Ascending aorta (tissue), 2 donors: Measurements from ENCODE around the gene BCL3. TPM values are rescaled to one million over a fixed set of nuclear protein-coding genes. Genes with fewer than 3 reads are reported as not detected.

Source experiments
- DNase-seq, 2 donors: peaks; one replicate each; pipeline ENCODE4 v3.0.0-alpha.2; 2019; ENCODE audit warnings: low spot score in 2 of 2
- H3K27ac ChIP-seq, 2 donors: fragments of 200-600 bp; sonication (generic); one replicate each; pipeline ENCODE4 v1.5.1; 2016 to 2017; ENCODE audit warnings: mild to moderate bottlenecking in 1 of 2
- H3K27me3 ChIP-seq: fragments of 200-600 bp; sonication (generic); one replicate; pipeline ENCODE4 v1.5.1; 2017
- H3K36me3 ChIP-seq, 2 donors: fragments of 200-600 bp; sonication (generic); one replicate each; pipeline ENCODE4 v1.5.1; 2016
- H3K4me1 ChIP-seq, 2 donors: fragments of 200-600 bp; sonication (generic); one replicate each; pipeline ENCODE4 v1.5.1; 2016 to 2017; ENCODE audit warnings: mild to moderate bottlenecking in 1 of 2
- H3K4me3 ChIP-seq, 2 donors: fragments of 200-600 bp; sonication (generic); one replicate each; pipeline ENCODE4 v1.5.1; 2016 to 2017; ENCODE audit warnings: mild to moderate bottlenecking in 1 of 2
- H3K9me3 ChIP-seq, 2 donors: fragments of 200-600 bp; sonication (generic); one replicate each; pipeline ENCODE4 v1.5.1; 2016
- CTCF ChIP-seq, 3 experiments: fragments of 200-600 bp in 2 of 3; fragments of 450-650 bp in 1 of 3; sonication (generic) in 2 of 3; IDR thresholded peaks; one replicate each; pipeline ENCODE4 v1.5.1; 2016 to 2019; ENCODE audit warnings: antibody characterized with exemption in 3 of 3, mild to moderate bottlenecking in 1 of 3, moderate library complexity in 1 of 3
- intact Hi-C: fragments of 100-400 bp; cut with DNase I; formaldehyde crosslinking; loops from one replicate; pipeline ENCODE4 v1.15.1; 2023
- total RNA-seq: library from RNA; depleted of rRNA; stranded (reverse); fragments of >200 nt; gene quantifications from one replicate; pipeline ENCODE4 v1.1.0, GENCODE V29; 2016

Gene BCL3
- total RNA-seq, 1 donor from 2014 or later = 66.2 TPM

- Histone ChIP-seq H3K36me3 (no peaks in the 10 kb centered on the region), H3K27me3 (no peaks in the 10 kb centered on the region), H3K4me3 (no peak overlapping the region), H3K27ac (no peak overlapping the region), H3K9me3 (no peaks in the 10 kb centered on the region), H3K4me1 (peaks cover 4 to 9% of the 10 kb centered on the region in 2 donors)
- no peak for TF ChIP-seq CTCF (IDR thresholded peaks at IDR 0.05)
- DNase-seq = no peak
- intact Hi-C loops = no loop called here
Observed at GRCh38 chr19:44795398-44795987, 47.0 kb downstream of the BCL3 start.

- intact Hi-C loops = no loop called here
- no peak for DNase-seq
- Histone ChIP-seq H3K27ac (peak overlapping the region; percentile 57 to 61), H3K36me3 (no peaks in the 10 kb centered on the region), H3K9me3 (no peaks in the 10 kb centered on the region), H3K4me1 (peaks cover 4 to 9% of the 10 kb centered on the region in 2 donors), H3K4me3 (no peak overlapping the region), H3K27me3 (no peaks in the 10 kb centered on the region)
- TF ChIP-seq CTCF (IDR thresholded peaks at IDR 0.05) = no peak
Observed at GRCh38 chr19:44796701-44797115, 48.2 kb downstream of the BCL3 start.

- no peak for DNase-seq
- Histone ChIP-seq H3K36me3 (no peaks in the 10 kb centered on the region), H3K27me3 (no peaks in the 10 kb centered on the region), H3K4me1 (peaks cover 4 to 9% of the 10 kb centered on the region in 2 donors), H3K27ac (no peak overlapping the region), H3K4me3 (no peak overlapping the region), H3K9me3 (no peaks in the 10 kb centered on the region)
- no peak for TF ChIP-seq CTCF (IDR thresholded peaks at IDR 0.05)
- intact Hi-C loops = loop anchor here (1.0 kb wide), 2 partner anchors 15 to 45 kb away; no protein-coding TSS in a partner anchor
Observed at GRCh38 chr19:44799627-44800346, 51.3 kb downstream of the BCL3 start.

- TF ChIP-seq CTCF (IDR thresholded peaks at IDR 0.05) = peak; percentile 90 to 96 (median 94)
- Histone ChIP-seq H3K36me3 (no peaks in the 10 kb centered on the region), H3K4me3 (no peak overlapping the region), H3K9me3 (no peaks in the 10 kb centered on the region), H3K4me1 (peaks cover 4 to 9% of the 10 kb centered on the region in 2 donors), H3K27ac (no peak overlapping the region), H3K27me3 (no peaks in the 10 kb centered on the region)
- DNase-seq = peak; percentile 41 to 91
- intact Hi-C loops = loop anchor here (1.0 kb wide), 2 partner anchors 16 to 44 kb away; no protein-coding TSS in a partner anchor
Observed at GRCh38 chr19:44800461-44800860, 52.0 kb downstream of the BCL3 start.

- Histone ChIP-seq H3K9me3 (no peaks in the 10 kb centered on the region), H3K36me3 (no peaks in the 10 kb centered on the region), H3K27me3 (no peaks in the 10 kb centered on the region), H3K4me3 (no peak overlapping the region), H3K4me1 (peaks cover 5 to 8% of the 10 kb centered on the region in 2 donors), H3K27ac (no peak overlapping the region)
- intact Hi-C loops = no loop called here
- DNase-seq = no peak
- no peak for TF ChIP-seq CTCF (IDR thresholded peaks at IDR 0.05)
Observed at GRCh38 chr19:44803442-44804428, 55.2 kb downstream of the BCL3 start.
